Measurements from ENCODE around the gene AKR1E2.

Gene AKR1E2

DNA sequence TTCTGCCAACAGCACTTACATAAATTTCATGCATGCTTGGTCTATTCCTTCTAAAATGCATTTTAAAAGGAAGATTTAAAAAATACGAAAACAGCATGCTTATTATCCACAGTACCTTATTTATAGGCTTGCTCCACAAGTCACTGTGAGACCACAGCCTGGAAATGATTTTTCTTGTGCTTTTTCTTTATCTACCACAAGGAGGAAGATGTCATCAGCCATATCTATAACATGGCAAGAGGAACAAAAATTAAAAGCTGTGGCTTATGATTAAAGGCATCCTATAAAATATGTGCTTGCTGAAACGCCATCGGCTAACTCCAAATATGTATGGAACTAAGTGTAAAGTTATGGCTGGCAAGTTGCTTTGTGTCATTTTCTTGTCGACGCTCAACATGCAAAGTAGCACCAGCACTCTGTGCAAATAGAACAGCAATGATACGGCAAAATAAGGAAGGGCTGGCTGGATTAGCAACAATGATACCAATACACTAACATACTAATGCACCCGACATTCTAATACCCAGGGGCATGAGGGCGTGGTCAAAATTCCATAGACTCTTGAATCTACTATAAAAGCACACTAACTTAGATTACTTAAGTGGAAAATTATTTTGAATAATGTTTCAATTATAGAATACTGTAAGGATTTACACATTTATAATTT is 41.2 kb upstream of the AKR1E2 start:
- H3K4me3 ChIP-seq (replicated peaks; ENCODE audit: low read depth, low read length): no peak overlapping the region
- no peak for DNase-seq (ENCODE audit: low read depth)
- TF ChIP-seq CTCF (IDR thresholded peaks at IDR 0.05; ENCODE audit: low read length, missing control alignments): peak; percentile 8

DNA sequence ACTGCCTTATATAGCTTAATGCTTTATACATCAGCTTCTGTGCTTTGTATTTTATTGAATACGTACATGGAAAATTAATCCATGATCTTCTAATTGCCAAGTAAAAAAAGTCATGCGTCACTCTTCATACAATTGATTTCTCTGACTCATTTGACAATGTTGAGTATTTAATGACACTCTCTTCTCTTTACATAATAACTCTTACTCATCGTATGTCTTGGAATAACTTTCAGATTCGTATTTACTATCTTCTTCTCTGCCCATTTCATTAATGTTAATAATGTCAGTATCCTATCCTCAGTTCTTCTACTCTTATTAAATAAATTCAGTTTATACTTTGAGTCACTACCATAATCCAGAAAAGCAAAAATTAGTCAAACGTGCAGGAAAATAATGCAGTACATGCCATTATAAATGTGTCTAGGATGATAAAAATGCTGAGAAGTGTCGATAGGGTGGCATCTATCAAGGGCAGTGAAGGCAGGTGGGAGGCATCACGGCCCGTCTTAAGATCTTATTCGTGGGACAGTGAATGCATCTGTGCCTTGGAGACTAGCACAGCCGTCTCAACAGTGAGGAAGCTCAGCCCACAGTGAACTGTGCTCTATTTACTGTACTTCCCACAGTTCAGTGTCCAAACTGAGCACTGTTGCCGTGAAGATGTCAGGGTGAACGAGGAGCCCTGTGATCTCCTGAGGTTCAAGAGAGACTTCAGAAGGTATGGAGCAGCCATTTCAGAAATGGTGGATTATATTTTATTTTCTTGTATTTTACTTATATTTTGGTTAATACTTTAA is 39.8 kb upstream of the AKR1E2 start:
- DNase-seq (ENCODE audit: low read depth): no peak
- H3K4me3 ChIP-seq (replicated peaks; ENCODE audit: low read depth, low read length): no peak overlapping the region
- TF ChIP-seq CTCF (IDR thresholded peaks at IDR 0.05; ENCODE audit: low read length, missing control alignments): no peak

- TF ChIP-seq CTCF (IDR thresholded peaks at IDR 0.05; ENCODE audit: low read length, missing control alignments): no peak
- DNase-seq (ENCODE audit: low read depth): no peak
- no peak overlapping the region for H3K4me3 ChIP-seq (replicated peaks; ENCODE audit: low read depth, low read length)
Measured at GRCh38 chr10:4790045-4790444, 36.0 kb upstream of the AKR1E2 start.

DNA sequence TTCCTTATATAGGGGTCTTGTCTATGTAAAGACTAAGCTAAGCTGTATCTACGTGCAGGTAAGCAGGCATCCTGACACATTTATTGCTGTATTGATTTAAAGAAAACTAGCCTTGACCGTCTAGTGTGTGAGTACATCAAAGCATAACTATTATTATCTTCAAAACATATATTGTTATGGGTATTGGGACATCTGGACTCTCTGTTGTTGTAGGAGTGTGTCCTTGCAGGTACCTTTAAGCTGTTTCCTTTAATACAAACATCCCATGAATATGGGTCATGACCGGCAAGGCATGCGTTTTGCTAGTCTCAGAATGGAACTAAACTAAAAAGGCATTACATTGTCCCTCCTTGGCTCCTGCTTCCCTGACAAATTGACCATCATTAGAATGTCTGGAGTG is 35.1 kb upstream of the AKR1E2 start:
- TF ChIP-seq CTCF (IDR thresholded peaks at IDR 0.05; ENCODE audit: low read length, missing control alignments): no peak
- DNase-seq (ENCODE audit: low read depth): no peak
- no peak overlapping the region for H3K4me3 ChIP-seq (replicated peaks; ENCODE audit: low read depth, low read length)

- TF ChIP-seq CTCF (IDR thresholded peaks at IDR 0.05; ENCODE audit: low read length, missing control alignments): no peak
- no peak overlapping the region for H3K4me3 ChIP-seq (replicated peaks; ENCODE audit: low read depth, low read length)
- DNase-seq (ENCODE audit: low read depth): no peak
Measured at GRCh38 chr10:4792381-4792780, 33.6 kb upstream of the AKR1E2 start.

DNA sequence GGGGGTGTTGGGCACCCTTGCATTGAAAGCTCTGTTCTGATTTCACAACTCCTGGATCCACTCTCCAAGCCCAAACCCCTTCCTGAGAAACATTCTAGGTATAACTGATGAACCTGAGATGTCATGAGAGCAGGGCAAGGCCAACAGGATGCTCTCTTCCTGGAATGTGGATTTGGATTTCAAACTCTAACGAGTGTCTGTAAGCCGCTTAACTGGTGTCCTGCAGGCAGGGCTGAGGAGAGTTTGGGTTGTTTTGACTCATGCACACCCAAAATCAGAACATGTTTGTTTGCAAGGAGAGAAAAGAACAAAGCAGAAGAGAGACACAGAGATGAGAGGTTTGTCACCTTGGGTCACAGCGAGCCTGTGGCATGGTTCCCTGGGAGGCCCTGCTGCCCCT is 24.6 kb upstream of the AKR1E2 start:
- H3K4me3 ChIP-seq (replicated peaks; ENCODE audit: low read depth, low read length): no peak overlapping the region
- no peak for DNase-seq (ENCODE audit: low read depth)
- TF ChIP-seq CTCF (IDR thresholded peaks at IDR 0.05; ENCODE audit: low read length, missing control alignments): no peak

Data from fibroblast of pulmonary artery (primary cell).